BJ (cell line): ENCODE measurements around the gene ANKRD7. TPM values are rescaled to one million over a fixed set of nuclear protein-coding genes. Genes with fewer than 3 reads are reported as not detected.
"Not testable (repeated sequence)": the region's sequence is repeated elsewhere in the genome, so short reads cannot be mapped to it uniquely, and the experiment has no call there.

ENCODE experiments used
- CTCF ChIA-PET: fragments of 350-600 bp; formaldehyde crosslinking; extraction: SDS; loops from one replicate; lab custom pipeline; 2021; ENCODE audit warnings: antibody characterized with exemption, inconsistent platforms; lab: Yijun Ruan, JAX
- POLR2A ChIA-PET: fragments of 300-600 bp; sonication (Branson Sonifier 250); formaldehyde crosslinking; extraction: SDS; loops from one replicate; lab custom pipeline; 2021; ENCODE audit warnings: antibody characterized with exemption; lab: Charles Lee
- DNase-seq: peaks from one replicate; pipeline ENCODE4 v3.0.0-alpha.2; 2011; ENCODE audit warnings: low read depth
- H3K27me3 ChIP-seq: 2 replicates; pipeline ENCODE4 v1.6.0; 2011; ENCODE audit warnings: low read length; ENCODE audit not compliant: control insufficient read depth, insufficient read depth
- H3K36me3 ChIP-seq: 2 replicates; pipeline ENCODE4 v1.5.1; 2011; ENCODE audit warnings: low read length; ENCODE audit not compliant: control insufficient read depth, insufficient read depth
- H3K4me3 ChIP-seq: 2 replicates; pipeline ENCODE4 v1.5.1; 2011; ENCODE audit warnings: low read depth, mild to moderate bottlenecking, control low read depth, low read length
- polyA plus RNA-seq: library from polyadenylated mRNA; depleted of rRNA; stranded (reverse); fragments of >200 nt; gene quantifications from 2 replicates; pipeline ENCODE4 v1.2.3, GENCODE V29; 2011
- TF ChIP-seq, protein P1 (sequence below): IDR thresholded peaks from 2 replicates; pipeline ENCODE4 v1.5.1; 2011; ENCODE audit warnings: low read depth, mild to moderate bottlenecking, control low read depth, inconsistent platforms, low read length, moderate library complexity; ENCODE audit not compliant: insufficient read depth

ANKRD7 gene
- polyA plus RNA-seq, 1 experiment = not detected

DNA sequence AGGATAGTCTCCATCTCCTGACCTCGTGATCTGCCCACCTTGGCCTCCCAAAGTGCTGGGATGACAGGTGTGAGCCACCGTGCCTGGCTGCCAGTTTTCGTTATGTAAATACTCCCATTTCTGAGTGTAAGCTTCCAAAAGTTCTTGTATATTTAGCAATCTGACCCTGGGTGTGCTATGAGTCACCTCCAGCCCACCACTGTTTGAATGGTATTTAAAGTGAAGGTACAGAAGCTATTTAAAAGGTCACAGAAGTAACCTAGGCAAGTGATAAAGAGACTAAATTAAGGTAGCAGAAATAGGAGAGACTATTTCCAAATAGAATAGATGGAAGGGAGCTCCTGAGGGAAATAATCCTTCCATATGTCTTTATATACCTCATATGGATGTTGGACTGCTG is 3.9 kb upstream of the ANKRD7 start:
- TF ChIP-seq, protein P1, sequence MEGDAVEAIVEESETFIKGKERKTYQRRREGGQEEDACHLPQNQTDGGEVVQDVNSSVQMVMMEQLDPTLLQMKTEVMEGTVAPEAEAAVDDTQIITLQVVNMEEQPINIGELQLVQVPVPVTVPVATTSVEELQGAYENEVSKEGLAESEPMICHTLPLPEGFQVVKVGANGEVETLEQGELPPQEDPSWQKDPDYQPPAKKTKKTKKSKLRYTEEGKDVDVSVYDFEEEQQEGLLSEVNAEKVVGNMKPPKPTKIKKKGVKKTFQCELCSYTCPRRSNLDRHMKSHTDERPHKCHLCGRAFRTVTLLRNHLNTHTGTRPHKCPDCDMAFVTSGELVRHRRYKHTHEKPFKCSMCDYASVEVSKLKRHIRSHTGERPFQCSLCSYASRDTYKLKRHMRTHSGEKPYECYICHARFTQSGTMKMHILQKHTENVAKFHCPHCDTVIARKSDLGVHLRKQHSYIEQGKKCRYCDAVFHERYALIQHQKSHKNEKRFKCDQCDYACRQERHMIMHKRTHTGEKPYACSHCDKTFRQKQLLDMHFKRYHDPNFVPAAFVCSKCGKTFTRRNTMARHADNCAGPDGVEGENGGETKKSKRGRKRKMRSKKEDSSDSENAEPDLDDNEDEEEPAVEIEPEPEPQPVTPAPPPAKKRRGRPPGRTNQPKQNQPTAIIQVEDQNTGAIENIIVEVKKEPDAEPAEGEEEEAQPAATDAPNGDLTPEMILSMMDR = no peak
- Histone ChIP-seq H3K36me3 (no peaks in the 10 kb centered on the region), H3K27me3 (no peaks in the 10 kb centered on the region), H3K4me3 (no peak overlapping the region)
- no peak for DNase-seq
- POLR2A ChIA-PET = no interaction called here
- CTCF ChIA-PET = no interaction called here

DNA sequence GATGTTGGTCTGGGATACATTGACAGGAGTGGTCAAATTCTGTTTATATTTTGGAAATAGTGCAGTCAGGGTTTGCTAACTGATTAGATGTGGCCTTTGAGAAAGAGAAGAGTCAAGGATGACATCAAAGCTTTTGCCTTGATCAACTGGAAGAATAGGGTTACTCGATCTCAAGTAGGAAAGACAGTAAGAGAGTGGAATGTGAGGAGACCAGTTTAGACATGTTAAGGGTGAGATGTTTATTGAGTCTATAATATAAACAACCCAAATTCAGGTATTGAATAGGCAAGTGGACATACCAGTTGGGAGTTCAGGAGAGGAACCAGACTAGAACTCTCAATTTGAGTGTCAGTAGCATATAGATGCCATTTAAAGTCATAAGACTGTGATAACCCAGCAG is 1.9 kb upstream of the ANKRD7 start:
- ChIA-PET POLR2A (no interaction called here), CTCF (no interaction called here)
- no peaks in the 10 kb centered on the region for H3K36me3 ChIP-seq
- no peak overlapping the region for H3K4me3 ChIP-seq
- no peaks in the 10 kb centered on the region for H3K27me3 ChIP-seq
- TF ChIP-seq, protein P1 = no peak
- DNase-seq = no peak

DNA sequence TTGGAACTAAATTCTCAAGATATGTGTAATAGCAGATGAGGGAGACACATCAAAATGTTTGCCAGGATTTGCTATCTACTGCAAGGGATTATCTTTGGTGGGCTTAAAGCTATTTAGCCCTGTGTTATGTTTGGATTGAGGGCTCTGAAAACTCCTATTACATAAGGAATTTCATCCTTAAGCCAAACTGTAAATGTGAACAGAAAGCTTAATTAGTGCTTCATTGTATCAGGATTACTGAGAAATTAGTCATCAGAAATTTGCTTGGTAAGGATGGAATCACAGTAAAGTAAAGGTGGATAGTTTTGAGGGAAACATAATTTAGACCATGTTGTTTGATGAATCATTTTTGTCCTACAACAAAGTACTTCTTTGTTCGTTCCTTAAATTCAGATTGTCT is 8.3 kb downstream of the ANKRD7 start:
- CTCF ChIA-PET = no interaction called here
- POLR2A ChIA-PET = no interaction called here
- Histone ChIP-seq H3K36me3 (no peaks in the 10 kb centered on the region), H3K4me3 (no peak overlapping the region), H3K27me3 (no peaks in the 10 kb centered on the region)
- no peak for DNase-seq
- TF ChIP-seq, protein P1 = no peak

DNA sequence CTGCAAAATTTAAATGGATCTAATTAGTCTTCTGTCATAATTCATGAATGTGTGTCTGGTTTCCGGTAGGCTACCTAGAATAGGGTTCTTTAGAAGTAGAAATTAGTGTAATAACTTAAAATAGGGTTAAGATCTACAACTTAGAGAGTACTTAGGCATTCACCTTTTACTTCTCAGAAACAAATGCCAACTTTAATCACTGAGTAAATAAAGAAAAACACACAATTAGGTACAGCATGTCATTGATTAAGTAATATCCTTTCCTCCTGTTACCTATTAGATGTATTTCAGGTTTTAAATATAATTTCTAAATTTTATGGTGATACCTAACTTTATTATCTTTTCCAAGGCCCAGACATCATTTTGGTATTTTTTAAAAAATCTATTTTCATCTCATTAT is 9.3 kb downstream of the ANKRD7 start:
- TF ChIP-seq, protein P1 = no peak
- H3K4me3 ChIP-seq = no peak overlapping the region
- ChIA-PET POLR2A (no interaction called here), CTCF (no interaction called here)
- H3K36me3 ChIP-seq = no peaks in the 10 kb centered on the region
- no peak for DNase-seq
- no peaks in the 10 kb centered on the region for H3K27me3 ChIP-seq

DNA sequence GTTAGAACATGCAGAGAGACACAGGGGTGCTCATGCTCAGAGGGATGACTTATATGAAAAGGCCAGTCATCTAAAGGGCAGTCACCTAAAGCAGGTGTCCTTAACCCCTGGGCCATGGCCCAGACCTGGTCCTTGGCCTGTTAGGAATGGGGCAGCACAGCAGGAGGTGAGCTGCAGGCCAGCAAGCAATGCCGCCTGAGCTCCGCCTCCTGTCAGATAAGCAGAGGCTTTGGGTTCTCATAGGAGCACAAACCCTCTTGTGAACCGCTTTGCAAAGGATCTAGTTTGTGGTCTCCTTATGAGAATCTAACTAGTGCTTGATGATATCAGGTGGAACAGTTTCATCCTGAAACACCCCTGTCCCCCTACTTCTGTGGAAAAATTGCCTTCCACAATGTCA is 14.5 kb downstream of the ANKRD7 start:
- no peak for DNase-seq
- Histone ChIP-seq H3K36me3 (no peaks in the 10 kb centered on the region), H3K4me3 (no peak overlapping the region), H3K27me3 (no peaks in the 10 kb centered on the region)
- ChIA-PET CTCF (no interaction called here), POLR2A (no interaction called here)
- TF ChIP-seq, protein P1 = no peak

DNA sequence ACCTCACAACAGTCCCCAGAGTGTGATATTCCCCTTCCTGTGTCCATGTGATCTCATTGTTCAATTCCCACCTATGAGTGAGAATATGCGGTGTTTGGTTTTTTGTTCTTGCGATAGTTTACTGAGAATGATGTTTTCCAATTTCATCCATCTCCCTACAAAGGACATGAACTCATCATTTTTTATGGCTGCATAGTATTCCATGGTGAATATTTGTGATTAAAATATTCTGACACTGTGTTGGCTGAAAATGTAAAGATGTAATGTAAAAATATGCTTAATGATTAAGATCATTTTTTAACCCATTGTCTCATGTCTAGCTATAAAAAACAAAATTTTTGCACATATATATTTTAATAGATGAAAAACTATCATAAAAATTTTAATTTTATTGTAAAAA is 15.8 kb downstream of the ANKRD7 start:
- H3K36me3 ChIP-seq, DNase-seq, H3K27me3 ChIP-seq, POLR2A ChIA-PET, CTCF ChIA-PET, H3K4me3 ChIP-seq: not testable (repeated sequence)
